ENCODE measurements around the gene GRIA3. TPM values are rescaled to one million over a fixed set of nuclear protein-coding genes. Genes with fewer than 3 reads are reported as not detected.

The GRIA3 gene
- total and polyA plus RNA-seq, 10 of the 15 experiments (the other 5 are each of a cell fraction or from before 2014, with no cell fraction given), result 0.45 to 4.3 (median 2.2) TPM

DNA sequence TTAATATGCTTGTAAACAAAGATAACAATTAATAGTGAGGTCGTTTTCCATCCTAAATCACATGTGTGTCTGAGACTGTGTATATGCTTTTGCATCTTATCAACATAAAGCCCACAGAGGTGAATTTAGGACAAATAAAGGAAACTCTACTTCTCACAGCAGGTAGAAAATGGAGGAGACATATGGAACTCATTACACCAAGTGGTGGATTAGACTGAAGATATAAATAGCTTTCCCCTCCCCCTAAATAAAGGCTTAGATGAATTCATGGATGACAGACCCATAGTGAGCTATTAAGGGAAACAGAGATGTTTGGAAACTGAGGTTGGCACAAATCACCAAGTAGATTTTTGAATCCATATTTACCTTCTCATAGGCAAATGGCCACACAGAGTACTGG, 79.7 kb downstream of the GRIA3 start (continued):
- TF ChIP-seq, protein P1, sequence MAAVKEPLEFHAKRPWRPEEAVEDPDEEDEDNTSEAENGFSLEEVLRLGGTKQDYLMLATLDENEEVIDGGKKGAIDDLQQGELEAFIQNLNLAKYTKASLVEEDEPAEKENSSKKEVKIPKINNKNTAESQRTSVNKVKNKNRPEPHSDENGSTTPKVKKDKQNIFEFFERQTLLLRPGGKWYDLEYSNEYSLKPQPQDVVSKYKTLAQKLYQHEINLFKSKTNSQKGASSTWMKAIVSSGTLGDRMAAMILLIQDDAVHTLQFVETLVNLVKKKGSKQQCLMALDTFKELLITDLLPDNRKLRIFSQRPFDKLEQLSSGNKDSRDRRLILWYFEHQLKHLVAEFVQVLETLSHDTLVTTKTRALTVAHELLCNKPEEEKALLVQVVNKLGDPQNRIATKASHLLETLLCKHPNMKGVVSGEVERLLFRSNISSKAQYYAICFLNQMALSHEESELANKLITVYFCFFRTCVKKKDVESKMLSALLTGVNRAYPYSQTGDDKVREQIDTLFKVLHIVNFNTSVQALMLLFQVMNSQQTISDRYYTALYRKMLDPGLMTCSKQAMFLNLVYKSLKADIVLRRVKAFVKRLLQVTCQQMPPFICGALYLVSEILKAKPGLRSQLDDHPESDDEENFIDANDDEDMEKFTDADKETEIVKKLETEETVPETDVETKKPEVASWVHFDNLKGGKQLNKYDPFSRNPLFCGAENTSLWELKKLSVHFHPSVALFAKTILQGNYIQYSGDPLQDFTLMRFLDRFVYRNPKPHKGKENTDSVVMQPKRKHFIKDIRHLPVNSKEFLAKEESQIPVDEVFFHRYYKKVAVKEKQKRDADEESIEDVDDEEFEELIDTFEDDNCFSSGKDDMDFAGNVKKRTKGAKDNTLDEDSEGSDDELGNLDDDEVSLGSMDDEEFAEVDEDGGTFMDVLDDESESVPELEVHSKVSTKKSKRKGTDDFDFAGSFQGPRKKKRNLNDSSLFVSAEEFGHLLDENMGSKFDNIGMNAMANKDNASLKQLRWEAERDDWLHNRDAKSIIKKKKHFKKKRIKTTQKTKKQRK (IDR thresholded peaks at IDR 0.05; ENCODE audit: low read depth, low read length), result no peak
- TF ChIP-seq SREBF1 (IDR thresholded peaks at IDR 0.05; ENCODE audit: low read length) (no peak), ZSCAN29 (IDR thresholded peaks at IDR 0.05) (no peak), ZZZ3 (IDR thresholded peaks at IDR 0.05; ENCODE audit: control insufficient read depth, insufficient read length, low read depth) (no peak)

DNA sequence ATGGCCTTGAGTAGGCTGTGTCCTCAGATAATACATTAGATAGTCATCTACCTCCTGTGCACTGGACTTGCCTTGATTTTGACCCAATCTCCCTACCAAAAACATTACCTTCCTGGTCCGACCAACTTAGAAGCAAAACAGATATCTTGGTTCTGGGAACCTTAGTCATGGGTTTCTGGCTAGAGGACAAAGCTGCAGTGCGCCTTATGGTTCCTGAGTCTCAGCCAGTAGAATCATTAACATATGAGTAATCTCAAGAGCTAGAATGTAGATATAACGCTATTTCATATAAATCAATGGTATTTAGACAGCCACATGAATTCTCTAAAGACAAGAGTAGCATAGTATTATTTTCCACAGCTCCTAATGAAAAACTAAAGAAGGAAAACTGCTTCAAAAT, 83.1 kb downstream of the GRIA3 start:
- FAIRE-seq (no peak), ATAC-seq (no peak)
- WGBS (ENCODE audit: insufficient coverage, insufficient replicate concordance, low lambda C conversion rate, missing lambda C conversion rate), result 30% methylated on average over 3 of the region's 3 CpGs

More for the DNA sequence above, 83.1 kb downstream of the GRIA3 start:
- BruUV-seq (replicated peaks), result no TSS peak
- H3K4me3 ChIP-seq, result no peak overlapping the region
- ChIA-PET SMC1A (ENCODE audit: uncharacterized antibody, unreplicated experiment) (interaction anchor here (0.8 to 3.8 kb wide), 5 partner anchors 9 to 156 kb away, joined by 3 to 13 read pairs (median 3); no protein-coding TSS in a partner anchor), POLR2A (interaction anchor here (1.3 kb wide), 1 partner anchor 9 kb away, joined by 3 read pairs; no protein-coding TSS in a partner anchor), RAD21 (ENCODE audit: unreplicated experiment) (interaction anchor here (0.8 to 1.8 kb wide), 3 partner anchors 15 to 91 kb away, joined by 3 to 10 read pairs (median 3); no protein-coding TSS in a partner anchor), CTCF (interaction anchor here (1.5 to 2.5 kb wide), 3 partner anchors 14 to 183 kb away, joined by 4 to 9 read pairs (median 6); no protein-coding TSS in a partner anchor)
- TF ChIP-seq SMAD1 (IDR thresholded peaks at IDR 0.05; ENCODE audit: low read depth, partially characterized antibody), result no peak
- TF ChIP-seq PML (IDR thresholded peaks at IDR 0.05; ENCODE audit: low read length), result no peak
- no peak overlapping the region for H3K9ac ChIP-seq (ENCODE audit: control insufficient read depth, insufficient read depth, low read length)
- intact Hi-C loops (cut with micrococcal nuclease; ENCODE audit: unreplicated experiment), result no loop called here
- no peaks in the 10 kb centered on the region for H3K27me3 ChIP-seq (replicated peaks in 1 of 2; ENCODE audit: control insufficient read depth in 2 of 2, insufficient read depth in 2 of 2, low read length in 1 of 2)
- no peak overlapping the region for H3K27ac ChIP-seq (ENCODE audit: control insufficient read depth, insufficient read depth)
- H2AFZ ChIP-seq (ENCODE audit: control insufficient read depth, low read depth, low read length), result no peak overlapping the region
- H3K4me2 ChIP-seq (ENCODE audit: control insufficient read depth, insufficient read depth), result no peak overlapping the region
- H4K20me1 ChIP-seq (ENCODE audit: control insufficient read depth, insufficient read depth), result no peaks in the 10 kb centered on the region
- H3K4me1 ChIP-seq (ENCODE audit: control insufficient read depth, insufficient read depth, low read length), result no peaks in the 10 kb centered on the region
- no peak for DNase-seq (ENCODE audit: low read depth, low spot score)
- in situ Hi-C loops (cut with MboI), result no loop called here
- no peaks in the 10 kb centered on the region for H3K79me2 ChIP-seq (ENCODE audit: control insufficient read depth, insufficient read depth, low read length)
- H3K36me3 ChIP-seq (ENCODE audit: control insufficient read depth in 2 of 2, insufficient read depth in 2 of 2, low read length in 1 of 2), result no peaks in the 10 kb centered on the region
- H3K9me3 ChIP-seq (replicated peaks; ENCODE audit: control insufficient read depth, insufficient read depth, low read length), result no peaks in the 10 kb centered on the region
